ENCODE data around the gene ZNF641. TPM values are rescaled to one million over a fixed set of nuclear protein-coding genes. Genes with fewer than 3 reads are reported as not detected.

The ZNF641 gene
- 8.6 and 12.4 TPM in 2 replicates for total RNA-seq

DNA sequence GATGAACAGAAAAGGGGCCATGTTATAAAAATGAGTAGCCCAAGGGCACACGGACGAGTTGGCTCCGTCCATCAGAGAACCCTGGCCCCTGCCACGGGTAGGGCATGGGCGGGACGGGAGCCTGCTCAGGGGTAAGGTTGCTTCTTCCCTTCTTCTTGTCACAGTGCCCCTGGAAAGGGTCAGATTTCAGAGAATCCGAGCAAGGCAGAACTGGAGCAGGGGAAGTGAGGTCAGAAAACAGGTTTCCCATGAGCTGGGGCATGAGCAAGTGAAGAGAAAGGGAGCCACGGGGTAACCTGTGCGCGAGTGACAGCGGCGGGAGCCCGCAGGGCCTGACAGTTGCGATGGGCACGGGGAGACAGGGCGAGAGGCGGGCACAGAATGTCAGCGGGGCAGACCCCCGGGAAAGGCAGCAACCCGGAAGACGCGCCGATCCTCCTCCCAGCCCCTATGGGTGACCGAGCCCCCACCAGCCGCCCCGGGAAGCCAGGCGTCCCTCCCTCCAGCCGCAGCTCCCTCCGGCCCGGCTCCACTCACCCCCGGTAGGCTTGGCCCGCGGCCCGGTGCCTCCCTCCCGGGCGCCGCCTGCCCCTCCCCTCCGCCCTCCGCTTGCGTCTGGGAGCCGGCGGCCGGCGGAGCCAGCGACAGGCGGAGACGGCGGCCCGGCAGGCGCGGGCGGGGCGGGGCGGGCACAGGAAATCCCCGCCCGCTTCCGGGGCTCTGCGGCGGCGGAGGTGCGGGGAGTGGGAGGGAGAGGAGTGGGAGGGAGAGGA lies at the start of gene ZNF641:
Gene ZNF641 (minus strand): TSS at position 671 of the 773 bp plus-strand sequence. CDS start 2,829 bp downstream, outside the sequence.

Other genes starting within 250 kb of the ZNF641 start
- gene SENP1, start 244.8 kb downstream of the ZNF641 start, total RNA-seq, result 15.2 and 17.2 TPM in 2 replicates
- gene PFKM, start 231.6 kb downstream of the ZNF641 start, total RNA-seq, result 101 and 108 TPM in 2 replicates
- 14.7 and 16.6 TPM in 2 replicates for gene ASB8, start 193.4 kb downstream of the ZNF641 start, total RNA-seq
- 0.22 and 0.25 TPM in 2 replicates for gene CCDC184, start 167.3 kb downstream of the ZNF641 start, total RNA-seq
- gene OR10AD1, start 147.6 kb downstream of the ZNF641 start, total RNA-seq, result not detected in 2 replicates
- not detected in 2 replicates for gene ANP32D, start 121.6 kb upstream of the ZNF641 start, total RNA-seq
- not detected in 2 replicates for gene C12orf54, start 131.6 kb upstream of the ZNF641 start, total RNA-seq
- not detected in 2 replicates for gene OR8S1, start 174.7 kb upstream of the ZNF641 start, total RNA-seq
- gene LALBA, start 219.1 kb upstream of the ZNF641 start, total RNA-seq, result not detected in 2 replicates